HepG2 (cell line): Measurements from ENCODE around the gene LHFPL2. TPM values are rescaled to one million over a fixed set of nuclear protein-coding genes. Genes with fewer than 3 reads are reported as not detected.

Experiments used
- ATAC-seq: fragments of 200-7000 bp; cut with Tn5 transposase; 3 replicates; pipeline ENCODE4 v1.9.1; 2020; ENCODE audit warnings: mild to moderate bottlenecking, moderate library complexity
- BruUV-seq: library from RNA; stranded (reverse); fragments of 400-500 nt; replicated peaks from 2 replicates; lab custom pipeline; 2021; lab: Mats Ljungman, UMichigan
- CTCF ChIA-PET: fragments of 300-600 bp; formaldehyde crosslinking; extraction: SDS; loops from one replicate; lab custom pipeline; 2021; ENCODE audit warnings: low total read pairs, inconsistent platforms, low intra/inter-chr PET ratio; lab: Yijun Ruan, JAX
- POLR2A ChIA-PET: fragments of 350-600 bp; sonication (Branson Sonifier 250); formaldehyde crosslinking; loops from one replicate; lab custom pipeline; 2020; ENCODE audit warnings: antibody characterized with exemption, inconsistent platforms; lab: Yijun Ruan, JAX
- DNase-seq: peaks from one replicate; pipeline ENCODE4 v3.0.0-alpha.2; 2015; ENCODE audit warnings: low spot score
- FAIRE-seq: peaks from 3 replicates; lab custom pipeline; 2011; peaks lifted over from hg19 to GRCh38; lab: Jason Lieb, UNC
- H2AFZ ChIP-seq: one replicate; pipeline ENCODE4 v1.6.1; 2011; ENCODE audit warnings: low read length, inconsistent platforms
- H3K27ac ChIP-seq: fragments of 300-600 bp; 3 replicates; pipeline ENCODE4 v1.8.0; 2011; ENCODE audit warnings: mixed run types, mild to moderate bottlenecking, mixed read lengths, low read length, inconsistent platforms; ENCODE audit not compliant: insufficient read depth; ENCODE audit errors: extremely low read length
- H3K27me3 ChIP-seq, 2 experiments: fragments of 200-600 bp in 1 of 2; 2 replicates in 1 of 2; 3 replicates in 1 of 2; pipeline versions ENCODE4 v1.6.0 to v1.8.0; 2011; ENCODE audit warnings: low read length in 2 of 2, mild to moderate bottlenecking in 2 of 2, moderate library complexity in 2 of 2, inconsistent platforms in 1 of 2; ENCODE audit not compliant: insufficient read depth in 2 of 2, control insufficient read depth in 1 of 2
- H3K36me3 ChIP-seq, 2 experiments: fragments of 200-600 bp in 1 of 2; replicated peaks in 1 of 2; 2 replicates in 1 of 2; 3 replicates in 1 of 2; pipeline versions ENCODE4 v1.5.1 to v1.8.0; 2011; ENCODE audit warnings: low read length in 2 of 2, inconsistent platforms in 1 of 2; ENCODE audit not compliant: insufficient read depth in 2 of 2, control insufficient read depth in 1 of 2
- H3K4me1 ChIP-seq: 2 replicates; pipeline ENCODE4 v1.5.1; 2012; ENCODE audit warnings: low read length, inconsistent platforms; ENCODE audit not compliant: insufficient read depth
- H3K4me2 ChIP-seq: 2 replicates; pipeline ENCODE4 v1.6.0; 2011; ENCODE audit warnings: low read depth, low read length, inconsistent platforms
- H3K4me3 ChIP-seq, 3 experiments: fragments of 200-600 bp in 1 of 3; sonication (generic), shearing (Covaris generic) in 1 of 3; replicated peaks in 1 of 3; 2 replicates each; pipeline ENCODE4 v1.5.1; 2011 to 2016; ENCODE audit warnings: low read length in 3 of 3, inconsistent platforms in 2 of 3, low read depth in 2 of 3, mild to moderate bottlenecking in 2 of 3, control low read depth in 1 of 3, mixed read lengths in 1 of 3; ENCODE audit not compliant: insufficient read depth in 1 of 3
- H3K79me2 ChIP-seq: one replicate; pipeline ENCODE4 v1.6.1; 2011; ENCODE audit warnings: low read length, inconsistent platforms; ENCODE audit not compliant: insufficient read depth
- H3K9ac ChIP-seq: 2 replicates; pipeline ENCODE4 v1.6.0; 2011; ENCODE audit warnings: mild to moderate bottlenecking, low read depth, low read length, inconsistent platforms; ENCODE audit not compliant: insufficient read depth
- H3K9me3 ChIP-seq: 2 replicates; pipeline ENCODE4 v1.5.1; 2012; ENCODE audit warnings: mild to moderate bottlenecking, low read length
- H4K20me1 ChIP-seq: 2 replicates; pipeline ENCODE4 v1.6.0; 2011; ENCODE audit warnings: inconsistent platforms, mild to moderate bottlenecking, low read length, moderate library complexity; ENCODE audit not compliant: insufficient read depth
- CBFB ChIP-seq: sonication (generic); formaldehyde crosslinking; IDR thresholded peaks from 2 replicates; pipeline ENCODE4 v1.4.0; 2020; ENCODE audit warnings: missing genetic modification reagents
- FOXA1 ChIP-seq, 2 experiments: fragments of 450-650 bp in 1 of 2; sonication (generic) in 1 of 2; formaldehyde crosslinking in 1 of 2; IDR thresholded peaks; 2 replicates each; pipeline versions ENCODE4 v1.4.0 to v1.6.1; 2016 to 2020; ENCODE audit warnings: missing genetic modification reagents in 1 of 2
- HNRNPK ChIP-seq: fragments of 200-400 bp; formaldehyde crosslinking; IDR thresholded peaks from 2 replicates; pipeline ENCODE4 v1.6.1; 2018; ENCODE audit warnings: low read length, low read depth, moderate library complexity, mild to moderate bottlenecking; ENCODE audit not compliant: poor library complexity, severe bottlenecking
- MAZ ChIP-seq, 2 experiments: sonication (generic) in 1 of 2; formaldehyde crosslinking in 1 of 2; IDR thresholded peaks; 2 replicates each; pipeline versions ENCODE4 v1.5.0 to v1.6.1; 2012 to 2020; ENCODE audit warnings: low read depth in 2 of 2, mild to moderate bottlenecking in 2 of 2, borderline replicate concordance in 1 of 2, improper control_type of control experiment in 1 of 2, low read length in 1 of 2, missing genetic modification reagents in 1 of 2, moderate library complexity in 1 of 2
- PPARG ChIP-seq: conservative IDR thresholded peaks from 2 replicates; pipeline ENCODE4 v1.6.1; 2016; ENCODE audit warnings: missing biosample characterization, missing genetic modification reagents
- TGIF2 ChIP-seq: IDR thresholded peaks from 2 replicates; pipeline ENCODE4 v1.6.1; 2016; ENCODE audit warnings: control low read depth, missing compliant biosample characterization
- ZBTB44 ChIP-seq: sonication (generic); formaldehyde crosslinking; IDR thresholded peaks from 2 replicates; pipeline ENCODE4 v1.4.0; 2020; ENCODE audit warnings: missing genetic modification reagents
- ZNF24 ChIP-seq: fragments of 450-650 bp; IDR thresholded peaks from 2 replicates; pipeline ENCODE4 v1.6.1; 2017; ENCODE audit warnings: antibody characterized with exemption, mild to moderate bottlenecking
- ZNF720 ChIP-seq: sonication (generic); formaldehyde crosslinking; IDR thresholded peaks from 2 replicates; pipeline ENCODE4 v1.4.0; 2020; ENCODE audit warnings: missing genetic modification reagents
- ZSCAN9 ChIP-seq: IDR thresholded peaks from 2 replicates; pipeline ENCODE4 v1.6.1; 2016; ENCODE audit warnings: borderline replicate concordance
- WGBS: methylation state at CpG from one replicate; pipeline ENCODE4 v1.1.6; 2017; ENCODE audit warnings: low lambda C conversion rate; 5-methylcytosine and 5-hydroxymethylcytosine counted together
- in situ Hi-C: cut with HindIII; loops from 2 replicates; pipeline ENCODE4 v1.10.0; 2017; ENCODE audit warnings: low pct_unique_long_range_greater_than_20kb; ENCODE audit not compliant: extremely low pct_ligation_motif_present
- intact Hi-C: fragments of 100-400 bp; cut with micrococcal nuclease; formaldehyde crosslinking; loops from one replicate; pipeline ENCODE4 v1.10.0; 2022; ENCODE audit not compliant: unreplicated experiment
- polyA plus RNA-seq, 8 experiments: library from polyadenylated mRNA; depleted of rRNA in 3 of 8; stranded (reverse) in 7 of 8; unstranded in 1 of 8; fragments of >200 nt; fragmentation: Illumina TruSeq in 4 of 8; extraction: Trizol in 4 of 8; gene quantifications; 2 replicates each; pipeline versions ENCODE4 v1.2.1 to v1.2.3, GENCODE V29; 2011 to 2016; ENCODE audit warnings: low read depth in 4 of 8, missing spikeins in 1 of 8, mixed read lengths in 1 of 8; ENCODE audit not compliant: insufficient read depth in 1 of 8
- total RNA-seq, 5 experiments: library from RNA; depleted of rRNA; stranded (reverse); fragments of >200 nt; fragmentation: Illumina TruSeq; extraction: Trizol; gene quantifications; 2 replicates each; pipeline ENCODE4 v1.2.3, GENCODE V29; 2016; ENCODE audit warnings: low read depth in 1 of 5
- TF ChIP-seq, protein P1 (sequence below): sonication (generic); formaldehyde crosslinking; IDR thresholded peaks from 2 replicates; pipeline ENCODE4 v1.5.0; 2020; ENCODE audit warnings: missing genetic modification reagents

LHFPL2 gene
- total and polyA plus RNA-seq, 2 of the 13 experiments (the other 11 are each of a cell fraction or from before 2014, with no cell fraction given) = 6.0 to 20.0 TPM

GRCh38 chr5:78662323-78662722 lies 13.8 kb upstream of the LHFPL2 start:
- H3K27ac ChIP-seq = no peak overlapping the region
- H3K27me3 ChIP-seq = no peaks in the 10 kb centered on the region
- in situ Hi-C loops = no loop called here
- no peaks in the 10 kb centered on the region for H3K36me3 ChIP-seq
- H3K9ac ChIP-seq = no peak overlapping the region
- ChIA-PET POLR2A (no interaction called here), CTCF (no interaction called here)
- DNase-seq (no peak), ATAC-seq (no peak), FAIRE-seq (no peak)
- H2AFZ ChIP-seq = no peak overlapping the region
- H3K4me2 ChIP-seq = no peak overlapping the region
- intact Hi-C loops = no loop called here
- H3K4me1 ChIP-seq = peaks cover 26% of the 10 kb centered on the region
- TF ChIP-seq ZNF720 (CRISPR knock-in tag) (no peak), ZSCAN9 (CRISPR knock-in tag) (no peak), ZBTB44 (CRISPR knock-in tag) (no peak), HNRNPK (peak; percentile 34)
- 69% methylated on average over 1 of the region's 1 CpG for WGBS
- H3K79me2 ChIP-seq = no peaks in the 10 kb centered on the region
- H4K20me1 ChIP-seq = no peaks in the 10 kb centered on the region
- H3K9me3 ChIP-seq = no peaks in the 10 kb centered on the region
- H3K4me3 ChIP-seq = no peak overlapping the region
- no TSS peak for BruUV-seq

DNA sequence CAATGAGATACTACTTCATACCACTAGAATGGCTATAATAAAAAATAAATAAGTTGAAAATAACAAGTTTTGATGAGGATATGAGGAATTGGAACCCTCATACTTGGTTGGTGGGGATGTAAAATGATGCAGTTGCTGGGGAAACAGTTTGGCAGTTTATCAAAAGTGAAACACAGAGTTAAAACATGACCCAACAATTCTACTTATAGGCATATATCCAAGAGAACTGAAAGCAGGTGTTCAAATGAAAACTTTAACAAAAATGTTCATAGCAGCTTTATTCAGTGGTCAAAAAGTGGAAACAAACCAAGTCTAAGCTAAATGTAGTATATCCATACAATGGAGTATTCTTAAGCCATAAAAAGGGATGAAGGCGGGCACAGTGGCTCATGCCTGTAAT lies 13.1 kb upstream of the LHFPL2 start:
- FAIRE-seq = no peak
- DNase-seq = no peak
- CTCF ChIA-PET = no interaction called here
- no peaks in the 10 kb centered on the region for H3K27me3 ChIP-seq
- WGBS = 88% methylated on average over 1 of the region's 1 CpG
- in situ Hi-C loops = no loop called here
- H4K20me1 ChIP-seq = no peaks in the 10 kb centered on the region
- no TSS peak for BruUV-seq
- no peaks in the 10 kb centered on the region for H3K36me3 ChIP-seq
- TF ChIP-seq FOXA1 (IDR thresholded peaks at IDR 0.05) = no peak
- no peak for TF ChIP-seq FOXA1 (CRISPR knock-in tag; IDR thresholded peaks at IDR 0.05)
- TF ChIP-seq MAZ (IDR thresholded peaks at IDR 0.05; ENCODE audit: borderline replicate concordance, low read depth, low read length) = no peak
- no peak for TF ChIP-seq MAZ (CRISPR knock-in tag; IDR thresholded peaks at IDR 0.05; ENCODE audit: low read depth)
- TF ChIP-seq, protein P1, sequence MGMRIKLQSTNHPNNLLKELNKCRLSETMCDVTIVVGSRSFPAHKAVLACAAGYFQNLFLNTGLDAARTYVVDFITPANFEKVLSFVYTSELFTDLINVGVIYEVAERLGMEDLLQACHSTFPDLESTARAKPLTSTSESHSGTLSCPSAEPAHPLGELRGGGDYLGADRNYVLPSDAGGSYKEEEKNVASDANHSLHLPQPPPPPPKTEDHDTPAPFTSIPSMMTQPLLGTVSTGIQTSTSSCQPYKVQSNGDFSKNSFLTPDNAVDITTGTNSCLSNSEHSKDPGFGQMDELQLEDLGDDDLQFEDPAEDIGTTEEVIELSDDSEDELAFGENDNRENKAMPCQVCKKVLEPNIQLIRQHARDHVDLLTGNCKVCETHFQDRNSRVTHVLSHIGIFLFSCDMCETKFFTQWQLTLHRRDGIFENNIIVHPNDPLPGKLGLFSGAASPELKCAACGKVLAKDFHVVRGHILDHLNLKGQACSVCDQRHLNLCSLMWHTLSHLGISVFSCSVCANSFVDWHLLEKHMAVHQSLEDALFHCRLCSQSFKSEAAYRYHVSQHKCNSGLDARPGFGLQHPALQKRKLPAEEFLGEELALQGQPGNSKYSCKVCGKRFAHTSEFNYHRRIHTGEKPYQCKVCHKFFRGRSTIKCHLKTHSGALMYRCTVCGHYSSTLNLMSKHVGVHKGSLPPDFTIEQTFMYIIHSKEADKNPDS (CRISPR knock-in tag) = no peak
- TF ChIP-seq CBFB (CRISPR knock-in tag) = no peak
- TF ChIP-seq PPARG (CRISPR knock-in tag) = no peak
- no peak for TF ChIP-seq ZNF24
- TF ChIP-seq TGIF2 (CRISPR knock-in tag) = no peak
- peaks cover 26% of the 10 kb centered on the region for H3K4me1 ChIP-seq
- no peak overlapping the region for H2AFZ ChIP-seq
- POLR2A ChIA-PET = no interaction called here
- H3K79me2 ChIP-seq = no peaks in the 10 kb centered on the region
- H3K9me3 ChIP-seq = no peaks in the 10 kb centered on the region
- no peak overlapping the region for H3K9ac ChIP-seq
- ATAC-seq = no peak
- H3K27ac ChIP-seq = no peak overlapping the region
- no peak overlapping the region for H3K4me3 ChIP-seq
- H3K4me2 ChIP-seq = no peak overlapping the region
- intact Hi-C loops = no loop called here
